ENCODE data around the gene PRG3.
A peak's percentile ranks its signal among the peaks of the same experiment; 100 is the strongest.
"Not testable (repeated sequence)": the region's sequence is repeated elsewhere in the genome, so short reads cannot be mapped to it uniquely, and the experiment has no call there.

Gene PRG3

DNA sequence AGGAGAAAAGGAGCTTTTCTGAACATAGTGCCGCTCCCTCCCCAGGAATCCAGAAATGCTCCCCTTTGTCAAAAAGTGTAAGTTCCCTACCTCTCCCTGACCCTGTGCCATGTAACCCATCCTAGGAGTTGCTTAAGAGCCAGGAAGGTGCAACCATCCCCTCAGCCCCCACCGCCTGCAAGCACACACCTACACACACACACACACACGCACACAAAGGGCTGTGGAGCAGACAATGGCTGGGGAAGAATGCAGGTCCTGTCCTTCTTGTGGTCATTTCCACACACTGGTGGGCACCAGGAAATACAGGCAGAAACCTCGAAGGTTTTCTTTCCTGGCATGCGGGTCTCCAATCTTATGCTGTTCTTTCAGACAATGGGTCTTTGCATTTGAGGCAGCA lies 41.6 kb downstream of the PRG3 start:
- DNase-seq (ENCODE audit: low read depth): no peak

DNA sequence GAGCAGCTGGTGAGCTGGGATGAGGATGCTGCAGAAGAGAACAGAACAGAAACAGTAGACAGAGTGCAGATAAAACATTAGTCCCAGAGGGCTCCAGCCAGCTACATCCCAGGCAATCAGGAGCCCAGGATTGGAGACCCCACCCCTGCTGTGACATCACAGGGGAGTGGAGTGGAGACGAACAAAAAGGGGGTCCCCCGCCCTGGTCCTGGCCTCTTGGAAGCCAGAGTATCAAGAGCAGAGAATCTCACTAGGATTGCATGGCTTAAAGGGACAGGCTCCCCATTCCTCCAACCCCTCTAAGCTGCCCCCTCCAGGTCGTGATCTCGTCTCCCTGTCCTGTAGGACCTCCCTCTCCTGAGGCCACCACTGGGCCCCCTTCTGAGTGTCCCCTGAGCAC lies 42.8 kb downstream of the PRG3 start, which contains the start of gene P2RX3:
Gene P2RX3 (plus strand): TSS at position 211 of the 400 bp plus-strand sequence. CDS start 199 bp downstream, outside the sequence.
- TF ChIP-seq, protein P1, sequence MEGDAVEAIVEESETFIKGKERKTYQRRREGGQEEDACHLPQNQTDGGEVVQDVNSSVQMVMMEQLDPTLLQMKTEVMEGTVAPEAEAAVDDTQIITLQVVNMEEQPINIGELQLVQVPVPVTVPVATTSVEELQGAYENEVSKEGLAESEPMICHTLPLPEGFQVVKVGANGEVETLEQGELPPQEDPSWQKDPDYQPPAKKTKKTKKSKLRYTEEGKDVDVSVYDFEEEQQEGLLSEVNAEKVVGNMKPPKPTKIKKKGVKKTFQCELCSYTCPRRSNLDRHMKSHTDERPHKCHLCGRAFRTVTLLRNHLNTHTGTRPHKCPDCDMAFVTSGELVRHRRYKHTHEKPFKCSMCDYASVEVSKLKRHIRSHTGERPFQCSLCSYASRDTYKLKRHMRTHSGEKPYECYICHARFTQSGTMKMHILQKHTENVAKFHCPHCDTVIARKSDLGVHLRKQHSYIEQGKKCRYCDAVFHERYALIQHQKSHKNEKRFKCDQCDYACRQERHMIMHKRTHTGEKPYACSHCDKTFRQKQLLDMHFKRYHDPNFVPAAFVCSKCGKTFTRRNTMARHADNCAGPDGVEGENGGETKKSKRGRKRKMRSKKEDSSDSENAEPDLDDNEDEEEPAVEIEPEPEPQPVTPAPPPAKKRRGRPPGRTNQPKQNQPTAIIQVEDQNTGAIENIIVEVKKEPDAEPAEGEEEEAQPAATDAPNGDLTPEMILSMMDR (conservative IDR thresholded peaks at IDR 0.05; ENCODE audit: low read length): no peak
- no peak for DNase-seq (ENCODE audit: low read depth)

More for the DNA sequence above, 41.6 kb downstream of the PRG3 start:
- TF ChIP-seq, protein P1 (conservative IDR thresholded peaks at IDR 0.05; ENCODE audit: low read length): no peak
- no peak overlapping the region for H3K4me3 ChIP-seq (ENCODE audit: low read length)

DNA sequence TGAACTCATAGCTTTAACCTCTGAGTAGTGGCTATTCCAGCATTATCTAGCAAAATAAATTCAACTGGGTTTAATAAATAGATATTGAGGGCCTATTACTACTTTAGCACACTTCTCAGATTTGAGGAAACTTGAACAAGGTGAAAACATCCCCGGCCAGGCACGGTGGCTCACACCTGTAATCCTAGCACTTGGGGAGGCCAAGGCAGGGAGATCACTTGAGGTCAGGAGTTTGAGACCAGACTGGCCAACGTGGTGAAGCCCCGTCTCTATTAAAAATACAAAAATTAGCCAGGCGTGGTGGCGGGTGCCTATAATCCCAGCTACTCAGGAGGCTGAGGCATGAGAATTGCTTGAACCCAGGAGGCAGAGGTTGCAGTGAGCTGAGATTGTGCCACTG lies 44.1 kb downstream of the PRG3 start:
- not testable (repeated sequence) for H3K4me3 ChIP-seq (ENCODE audit: low read length); DNase-seq (ENCODE audit: low read depth)

More for the DNA sequence above, 42.8 kb downstream of the PRG3 start, which contains the start of gene P2RX3:
- H3K4me3 ChIP-seq (ENCODE audit: low read length): no peak within 1 kb of the TSS

DNA sequence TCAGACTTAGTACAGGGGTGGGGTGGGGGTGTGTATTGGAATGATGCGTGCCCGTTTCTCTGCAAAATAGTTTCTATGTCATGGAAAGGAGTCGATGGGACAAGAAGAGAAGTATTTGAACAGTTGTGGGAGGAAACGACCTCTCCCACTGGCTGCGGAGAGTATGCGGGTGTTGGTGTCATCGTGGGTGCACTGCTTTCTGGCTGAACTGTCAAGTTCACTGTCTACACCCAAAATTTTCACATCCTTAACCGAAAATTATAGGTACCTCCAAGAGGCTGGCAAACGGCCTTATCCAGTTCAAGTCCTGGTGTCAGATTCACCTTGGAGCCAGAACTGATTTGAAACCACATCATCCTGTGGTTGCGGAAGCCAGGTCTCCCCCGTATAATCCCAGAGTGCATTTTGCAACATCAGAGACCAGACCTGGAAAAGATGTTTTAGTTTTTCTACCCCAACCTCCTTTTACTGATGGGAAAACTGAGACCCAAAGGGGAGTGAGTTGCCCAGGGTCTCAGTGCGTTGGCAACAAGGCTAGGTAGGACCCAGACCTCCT lies 44.8 kb downstream of the PRG3 start:
- peak overlapping the region; percentile 82 for H3K4me3 ChIP-seq (ENCODE audit: low read length)
- DNase-seq (ENCODE audit: low read depth): no peak
- TF ChIP-seq, protein P1 (conservative IDR thresholded peaks at IDR 0.05; ENCODE audit: low read length): no peak

DNA sequence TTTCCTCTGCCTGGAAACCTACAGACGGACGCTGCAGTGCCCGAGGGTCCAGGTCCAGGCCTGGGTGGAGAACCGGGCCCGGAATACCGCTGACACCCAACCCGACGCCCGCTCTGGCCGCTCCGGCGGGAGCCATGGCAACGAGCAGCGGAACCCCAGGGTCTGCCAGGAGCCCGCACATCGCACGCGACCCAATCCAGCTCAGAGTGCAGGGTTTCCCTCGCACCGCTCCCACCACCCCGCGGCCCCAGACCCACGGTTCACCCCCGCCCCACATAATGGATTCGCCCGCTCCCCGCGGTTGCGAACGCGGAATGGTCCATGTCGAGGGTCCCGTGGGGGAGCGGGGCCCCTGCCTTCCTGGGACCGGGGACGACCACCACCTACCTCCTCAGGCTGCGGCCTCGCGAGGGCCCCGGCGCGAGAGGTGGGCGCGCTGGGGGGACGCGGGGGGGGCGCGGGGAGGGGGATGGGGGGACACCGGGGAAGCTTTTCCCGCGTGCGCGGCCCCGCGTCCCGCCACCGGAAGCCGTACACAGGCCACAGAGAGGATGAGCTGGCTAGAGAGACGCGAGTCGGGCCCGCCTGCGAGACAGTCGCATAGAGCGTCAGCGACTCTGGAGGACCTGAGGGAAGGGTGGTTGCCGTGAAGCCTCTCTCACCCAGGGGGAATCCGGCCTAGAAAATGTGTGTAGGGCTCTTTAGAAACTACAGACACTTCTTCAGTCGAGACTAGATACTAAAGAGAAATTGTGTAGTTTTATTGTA lies 45.4 kb downstream of the PRG3 start, which contains the start of gene SSRP1:
Gene SSRP1 (minus strand): TSS at position 550 of the 768 bp plus-strand sequence. CDS start 771 bp downstream, outside the sequence.
- TF ChIP-seq, protein P1 (conservative IDR thresholded peaks at IDR 0.05; ENCODE audit: low read length): no peak; the same call in 1 of the 2 replicates
- peak within 1 kb of the TSS; percentile 82 for H3K4me3 ChIP-seq (ENCODE audit: low read length)
- peak; percentile 85 for DNase-seq (ENCODE audit: low read depth)

DNA sequence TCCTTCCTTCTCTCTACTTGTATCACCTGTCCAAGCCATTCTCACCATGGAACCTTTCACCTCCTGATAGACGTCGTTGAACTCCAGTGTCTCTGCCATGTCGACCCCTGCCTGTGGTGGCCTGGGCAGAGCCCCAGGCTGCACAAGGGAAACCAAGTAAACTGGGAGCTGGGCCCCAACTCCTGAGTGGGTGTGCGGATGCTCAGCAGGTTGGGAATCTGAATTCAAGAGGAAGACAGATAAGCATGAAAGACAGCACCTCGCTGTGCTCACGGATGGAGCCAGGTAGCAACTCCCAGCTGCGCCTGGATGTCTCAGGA lies 46.0 kb downstream of the PRG3 start:
- no peak for DNase-seq (ENCODE audit: low read depth)
- TF ChIP-seq, protein P1 (conservative IDR thresholded peaks at IDR 0.05; ENCODE audit: low read length): no peak
- H3K4me3 ChIP-seq (ENCODE audit: low read length): peak overlapping the region; percentile 82

DNA sequence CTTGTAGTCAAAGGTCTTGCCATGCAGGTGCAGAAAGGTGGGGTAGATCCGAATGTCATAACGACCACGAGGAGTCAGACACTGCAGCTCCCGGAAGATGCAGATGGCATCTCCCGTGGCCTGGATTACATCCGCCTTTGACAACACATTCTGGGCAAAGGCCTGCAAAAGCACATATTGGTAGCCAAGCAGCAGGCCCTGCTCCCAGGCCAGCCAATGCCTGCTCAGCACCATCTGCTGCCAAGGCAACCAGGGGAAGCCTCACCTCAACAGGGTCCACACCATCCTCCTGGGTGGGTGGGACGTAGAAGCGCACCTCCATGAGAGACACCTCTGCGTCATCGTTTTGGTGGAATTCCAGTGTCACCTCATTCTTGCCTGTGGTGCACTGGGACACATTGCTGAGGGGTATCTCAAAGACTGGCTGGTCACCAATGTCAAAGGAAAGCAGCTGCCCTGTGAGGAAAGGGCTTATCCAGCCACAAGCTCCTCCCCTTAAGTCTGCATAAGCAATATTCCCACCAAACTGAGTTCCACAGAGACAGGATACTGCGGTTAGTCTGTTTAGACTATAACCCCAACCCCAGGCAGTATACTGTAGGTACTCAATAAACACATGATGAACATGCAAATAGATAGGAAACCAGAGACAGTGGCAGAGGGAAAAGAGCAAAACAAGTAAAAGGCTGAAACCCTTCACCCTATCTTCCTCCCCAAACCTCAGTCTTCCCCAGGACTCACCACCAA lies 48.1 kb downstream of the PRG3 start:
- DNase-seq (ENCODE audit: low read depth): no peak
- no peak overlapping the region for H3K4me3 ChIP-seq (ENCODE audit: low read length)
- TF ChIP-seq, protein P1 (conservative IDR thresholded peaks at IDR 0.05; ENCODE audit: low read length): no peak

All from AG10803 (cell line).